Measurements from ENCODE around the gene NCOA1.
"Not testable (repeated sequence)": the region's sequence is repeated elsewhere in the genome, so short reads cannot be mapped to it uniquely, and the experiment has no call there.

The NCOA1 gene

GRCh38 chr2:24797644-24798043 is 306.6 kb downstream of the NCOA1 start:
- no peak for TF ChIP-seq CTCF (IDR thresholded peaks at IDR 0.05; ENCODE audit: low read depth, low read length, missing control alignments)
- DNase-seq (ENCODE audit: extremely low read depth, low read depth): no peak
- H3K4me3 ChIP-seq (replicated peaks; ENCODE audit: low read depth, low read length): no peak overlapping the region

GRCh38 chr2:24800487-24800886 is 309.4 kb downstream of the NCOA1 start:
- H3K4me3 ChIP-seq (replicated peaks; ENCODE audit: low read depth, low read length): not testable (repeated sequence)

DNA sequence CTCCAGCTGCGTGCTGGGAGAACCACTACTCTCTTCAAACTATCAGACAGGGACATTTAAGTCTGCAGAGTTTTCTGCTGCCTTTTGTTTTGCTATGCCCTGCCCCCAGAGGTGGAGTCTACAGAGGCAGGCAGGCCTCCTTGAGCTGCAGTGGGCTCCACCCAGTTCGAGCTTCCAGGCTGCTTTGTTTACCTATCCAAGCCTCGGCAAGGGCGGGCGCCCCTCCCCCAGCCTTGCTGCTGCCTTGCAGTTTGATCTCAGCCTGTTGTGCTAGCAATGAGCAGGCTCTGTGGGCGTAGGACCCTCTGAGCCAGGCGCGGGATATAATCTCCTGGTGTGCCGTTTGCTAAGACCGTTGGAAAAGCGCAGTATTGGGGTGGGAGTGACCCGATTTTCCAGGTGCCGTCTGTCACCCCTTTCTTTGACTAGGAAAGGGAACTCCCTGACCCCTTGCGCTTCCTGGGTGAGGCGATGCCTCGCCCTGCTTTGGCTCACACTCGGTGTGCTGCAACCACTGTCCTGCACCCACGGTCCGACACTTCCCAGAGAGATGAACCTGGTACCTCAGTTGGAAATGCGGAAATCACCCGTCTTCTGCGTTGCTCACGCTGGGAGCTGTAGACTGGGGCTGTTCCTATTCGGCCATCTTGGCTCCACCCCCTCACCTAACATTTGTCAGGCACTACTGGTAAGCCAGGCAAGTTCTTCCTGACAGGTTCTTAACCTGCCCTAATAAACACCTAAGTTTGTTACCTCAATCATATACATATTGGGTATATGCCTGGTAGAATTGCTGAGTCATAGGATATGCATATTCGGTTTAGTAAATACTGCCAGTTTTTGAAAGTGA is 315.0 kb downstream of the NCOA1 start:
- not testable (repeated sequence) for DNase-seq (ENCODE audit: extremely low read depth, low read depth)

More at GRCh38 chr2:24800487-24800886, 309.4 kb downstream of the NCOA1 start:
- not testable (repeated sequence) for DNase-seq (ENCODE audit: extremely low read depth, low read depth)

DNA sequence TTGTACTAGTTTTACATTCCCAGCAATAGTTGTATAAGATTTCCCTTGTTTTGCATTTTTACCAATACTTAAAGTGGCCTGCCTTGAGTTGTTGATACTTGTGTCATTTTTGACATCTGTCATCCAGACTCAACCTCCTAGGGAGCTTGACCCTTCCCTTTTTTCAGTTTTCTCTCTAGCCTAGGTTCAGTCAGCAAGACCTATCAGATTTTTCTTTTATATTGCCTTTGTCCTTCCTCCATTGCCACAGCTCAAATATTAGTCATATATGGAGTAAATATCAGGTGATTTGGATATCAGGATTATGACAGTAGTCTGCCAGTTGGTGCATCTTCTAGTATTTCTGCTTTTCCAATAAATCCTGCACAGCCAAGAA is 315.6 kb downstream of the NCOA1 start:
- no peak overlapping the region for H3K4me3 ChIP-seq (replicated peaks; ENCODE audit: low read depth, low read length)
- no peak for TF ChIP-seq CTCF (IDR thresholded peaks at IDR 0.05; ENCODE audit: low read depth, low read length, missing control alignments)

More for the DNA sequence above, 315.0 kb downstream of the NCOA1 start:
- H3K4me3 ChIP-seq (replicated peaks; ENCODE audit: low read depth, low read length): not testable (repeated sequence)

DNA sequence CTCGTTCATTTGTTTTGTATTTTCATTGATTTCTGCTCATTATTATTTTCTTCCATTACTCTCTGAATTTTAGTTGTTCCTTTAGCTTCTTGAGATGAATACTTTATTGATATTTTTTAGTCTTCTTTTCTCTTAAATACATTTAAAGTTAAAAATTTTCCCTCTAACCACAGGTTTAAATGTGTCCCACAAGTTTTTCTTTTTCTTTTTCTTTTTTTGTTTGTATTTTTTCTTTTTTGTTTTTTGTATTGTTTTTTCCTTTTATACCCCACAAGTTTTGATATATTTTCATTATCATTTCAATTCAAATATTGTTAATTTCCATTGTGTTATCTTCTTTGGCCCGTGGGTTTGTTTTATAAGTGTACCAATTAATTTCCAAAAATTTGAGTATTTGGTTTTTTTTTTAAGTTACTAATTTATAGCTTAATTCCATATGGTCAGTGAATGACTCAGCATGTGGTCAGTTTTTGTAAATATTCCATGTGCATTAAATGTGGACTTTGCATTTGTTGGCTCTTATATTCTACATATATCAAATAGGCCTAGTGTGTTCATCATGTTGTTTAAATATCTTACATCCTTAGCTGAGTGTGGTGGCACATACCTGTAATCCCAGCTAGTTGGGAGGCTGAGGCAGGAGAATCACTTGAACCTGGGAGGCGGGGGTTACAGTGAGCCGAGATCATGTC is 318.4 kb downstream of the NCOA1 start:
- TF ChIP-seq CTCF (IDR thresholded peaks at IDR 0.05; ENCODE audit: low read depth, low read length, missing control alignments): no peak
- no peak overlapping the region for H3K4me3 ChIP-seq (replicated peaks; ENCODE audit: low read depth, low read length)
- peak; percentile 38 for DNase-seq (ENCODE audit: extremely low read depth, low read depth)

More for the DNA sequence above, 315.6 kb downstream of the NCOA1 start:
- no peak for DNase-seq (ENCODE audit: extremely low read depth, low read depth)

DNA sequence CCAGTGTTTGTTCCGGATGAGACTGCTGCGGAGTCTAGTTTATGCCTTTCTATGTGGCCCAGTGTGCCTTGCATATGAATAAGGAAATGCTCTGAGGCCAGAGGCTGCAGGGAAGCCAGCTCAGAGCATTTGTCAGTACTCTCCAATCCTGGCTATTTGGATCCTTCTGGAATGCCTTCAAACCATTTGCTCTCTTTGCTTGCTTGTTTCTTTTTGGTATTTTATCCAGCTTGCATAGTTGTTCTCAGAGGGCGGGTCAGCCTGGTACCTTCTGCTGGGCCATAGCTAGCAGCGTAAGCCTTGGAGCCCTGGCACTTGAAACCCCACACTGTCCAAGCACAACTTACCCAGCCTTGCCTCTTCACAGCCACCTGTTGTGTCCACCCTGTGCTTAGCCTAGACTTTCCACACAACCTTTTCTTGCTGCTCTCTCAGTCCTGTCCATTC is 322.7 kb downstream of the NCOA1 start:
- no peak for TF ChIP-seq CTCF (IDR thresholded peaks at IDR 0.05; ENCODE audit: low read depth, low read length, missing control alignments)
- DNase-seq (ENCODE audit: extremely low read depth, low read depth): no peak
- H3K4me3 ChIP-seq (replicated peaks; ENCODE audit: low read depth, low read length): no peak overlapping the region

DNA sequence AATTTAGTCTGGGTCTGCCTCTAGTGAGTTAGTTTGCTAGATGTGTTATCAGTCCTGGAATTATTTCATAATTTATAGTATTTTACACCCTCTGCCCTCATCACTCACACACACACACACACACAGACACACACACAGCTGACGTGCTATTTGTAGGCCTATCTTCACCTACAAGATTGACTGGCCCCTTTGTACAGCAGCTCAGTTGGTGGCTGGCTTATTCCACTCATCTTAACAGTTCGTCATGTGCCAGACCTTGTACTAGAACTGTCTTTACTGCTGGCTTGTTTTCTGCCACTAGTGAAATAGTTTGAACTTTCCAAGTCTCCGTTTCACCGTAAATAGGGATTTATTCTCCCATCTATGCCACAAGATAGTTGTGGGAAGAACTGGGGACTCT is 323.5 kb downstream of the NCOA1 start:
- TF ChIP-seq CTCF (IDR thresholded peaks at IDR 0.05; ENCODE audit: low read depth, low read length, missing control alignments): no peak
- DNase-seq (ENCODE audit: extremely low read depth, low read depth): no peak
- H3K4me3 ChIP-seq (replicated peaks; ENCODE audit: low read depth, low read length): no peak overlapping the region
